ENCODE measurements around the gene SPRR2E.
"Not testable (repeated sequence)": the region's sequence is repeated elsewhere in the genome, so short reads cannot be mapped to it uniquely, and the experiment has no call there.

SPRR2E gene

DNA sequence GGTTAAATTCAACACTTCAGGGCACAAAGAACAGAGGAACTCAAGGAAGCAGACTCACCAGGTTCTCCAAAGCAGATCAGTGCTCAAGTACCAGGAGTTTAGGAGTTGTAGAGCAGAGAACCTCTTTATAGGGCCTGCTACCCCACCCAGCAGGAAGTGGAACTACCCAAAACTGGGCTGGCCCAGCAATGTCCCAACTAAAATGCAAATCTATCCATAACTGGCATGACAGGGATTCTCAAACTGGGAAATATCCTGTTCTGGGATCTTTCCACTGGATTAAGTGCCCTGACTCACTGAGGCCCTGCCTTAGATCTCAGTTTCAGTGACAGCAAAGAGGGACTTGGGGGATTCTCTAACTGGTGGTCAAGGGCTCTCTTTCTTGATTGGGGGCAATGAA is at the start of gene SPRR2E:
Gene SPRR2E (minus strand): TSS at position 101 of the 400 bp plus-strand sequence. CDS start 775 bp downstream, outside the sequence.
- H3K36me3 ChIP-seq, result no peaks in the 10 kb centered on the region
- no peaks in the 10 kb centered on the region for H3K9me3 ChIP-seq (ENCODE audit: severe bottlenecking)
- no peaks in the 10 kb centered on the region for H3K27me3 ChIP-seq (ENCODE audit: insufficient read depth, low read depth, severe bottlenecking)
- TF ChIP-seq, protein P1, sequence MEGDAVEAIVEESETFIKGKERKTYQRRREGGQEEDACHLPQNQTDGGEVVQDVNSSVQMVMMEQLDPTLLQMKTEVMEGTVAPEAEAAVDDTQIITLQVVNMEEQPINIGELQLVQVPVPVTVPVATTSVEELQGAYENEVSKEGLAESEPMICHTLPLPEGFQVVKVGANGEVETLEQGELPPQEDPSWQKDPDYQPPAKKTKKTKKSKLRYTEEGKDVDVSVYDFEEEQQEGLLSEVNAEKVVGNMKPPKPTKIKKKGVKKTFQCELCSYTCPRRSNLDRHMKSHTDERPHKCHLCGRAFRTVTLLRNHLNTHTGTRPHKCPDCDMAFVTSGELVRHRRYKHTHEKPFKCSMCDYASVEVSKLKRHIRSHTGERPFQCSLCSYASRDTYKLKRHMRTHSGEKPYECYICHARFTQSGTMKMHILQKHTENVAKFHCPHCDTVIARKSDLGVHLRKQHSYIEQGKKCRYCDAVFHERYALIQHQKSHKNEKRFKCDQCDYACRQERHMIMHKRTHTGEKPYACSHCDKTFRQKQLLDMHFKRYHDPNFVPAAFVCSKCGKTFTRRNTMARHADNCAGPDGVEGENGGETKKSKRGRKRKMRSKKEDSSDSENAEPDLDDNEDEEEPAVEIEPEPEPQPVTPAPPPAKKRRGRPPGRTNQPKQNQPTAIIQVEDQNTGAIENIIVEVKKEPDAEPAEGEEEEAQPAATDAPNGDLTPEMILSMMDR (IDR thresholded peaks at IDR 0.05; ENCODE audit: low read depth, low read length), result no peak
- no peak within 1 kb of the TSS for H3K4me3 ChIP-seq (ENCODE audit: low read depth, low read length)
- no peak for DNase-seq
- no peak within 1 kb of the TSS for H3K27ac ChIP-seq

DNA sequence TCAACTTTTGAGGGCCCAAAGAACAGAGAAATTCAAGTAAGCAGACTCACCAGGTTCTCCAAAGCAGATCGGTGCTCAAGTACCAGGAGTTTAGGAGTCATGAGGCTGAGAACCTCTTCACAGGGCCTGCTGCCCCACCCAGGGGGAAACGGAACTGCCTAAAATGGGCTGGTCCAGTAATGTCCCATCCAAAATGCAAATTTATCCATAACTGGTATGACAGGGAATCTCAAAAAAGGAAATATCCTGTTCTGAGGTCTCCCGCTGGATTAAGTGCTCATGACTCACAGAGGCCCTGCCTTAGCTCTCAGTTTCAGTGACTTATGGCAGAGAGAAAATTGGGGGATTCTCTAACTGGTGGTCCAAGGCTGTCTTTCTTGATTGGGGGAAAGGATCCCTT is 47.1 kb upstream of the SPRR2E start:
- Histone ChIP-seq H3K27me3 (ENCODE audit: insufficient read depth, low read depth, severe bottlenecking) (no peaks in the 10 kb centered on the region), H3K9me3 (ENCODE audit: severe bottlenecking) (no peaks in the 10 kb centered on the region)
- TF ChIP-seq, protein P1 (IDR thresholded peaks at IDR 0.05; ENCODE audit: low read depth, low read length), result no peak

GRCh38 chr1:153140484-153140883 is 46.2 kb upstream of the SPRR2E start:
- H3K27ac ChIP-seq, result no peak overlapping the region
- no peak overlapping the region for H3K4me3 ChIP-seq (ENCODE audit: low read depth, low read length)
- no peak for DNase-seq
- no peaks in the 10 kb centered on the region for H3K27me3 ChIP-seq (ENCODE audit: insufficient read depth, low read depth, severe bottlenecking)
- no peaks in the 10 kb centered on the region for H3K9me3 ChIP-seq (ENCODE audit: severe bottlenecking)
- TF ChIP-seq, protein P1 (IDR thresholded peaks at IDR 0.05; ENCODE audit: low read depth, low read length), result no peak
- no peaks in the 10 kb centered on the region for H3K36me3 ChIP-seq

More for the DNA sequence above, 47.1 kb upstream of the SPRR2E start:
- Histone ChIP-seq H3K36me3 (no peaks in the 10 kb centered on the region), H3K27ac (no peak overlapping the region), H3K4me3 (ENCODE audit: low read depth, low read length) (no peak overlapping the region)
- DNase-seq, result no peak

DNA sequence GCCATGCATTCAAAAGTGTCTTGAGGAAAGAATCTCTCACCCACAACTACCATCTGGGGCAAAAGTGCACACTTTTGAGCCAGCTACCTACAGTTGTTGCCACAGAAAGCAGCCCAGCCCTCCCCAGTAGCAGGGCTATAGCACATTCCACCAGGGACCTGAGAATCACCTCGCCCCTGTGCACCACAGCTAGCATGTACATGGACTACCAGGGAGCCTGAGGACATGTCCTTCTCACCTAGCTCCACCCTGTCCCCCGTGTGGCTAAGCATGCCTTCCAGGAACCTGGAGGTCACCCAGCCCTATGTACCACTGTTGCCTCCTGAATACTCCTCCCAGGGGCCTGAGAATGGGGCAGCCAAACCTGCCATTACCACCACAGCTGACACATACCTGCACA is 39.4 kb upstream of the SPRR2E start:
- Histone ChIP-seq H3K36me3 (no peaks in the 10 kb centered on the region), H3K4me3 (ENCODE audit: low read depth, low read length) (no peak overlapping the region), H3K27ac (no peak overlapping the region), H3K9me3 (ENCODE audit: severe bottlenecking) (no peaks in the 10 kb centered on the region), H3K27me3 (ENCODE audit: insufficient read depth, low read depth, severe bottlenecking) (no peaks in the 10 kb centered on the region)
- DNase-seq, result no peak
- TF ChIP-seq, protein P1 (IDR thresholded peaks at IDR 0.05; ENCODE audit: low read depth, low read length), result no peak

DNA sequence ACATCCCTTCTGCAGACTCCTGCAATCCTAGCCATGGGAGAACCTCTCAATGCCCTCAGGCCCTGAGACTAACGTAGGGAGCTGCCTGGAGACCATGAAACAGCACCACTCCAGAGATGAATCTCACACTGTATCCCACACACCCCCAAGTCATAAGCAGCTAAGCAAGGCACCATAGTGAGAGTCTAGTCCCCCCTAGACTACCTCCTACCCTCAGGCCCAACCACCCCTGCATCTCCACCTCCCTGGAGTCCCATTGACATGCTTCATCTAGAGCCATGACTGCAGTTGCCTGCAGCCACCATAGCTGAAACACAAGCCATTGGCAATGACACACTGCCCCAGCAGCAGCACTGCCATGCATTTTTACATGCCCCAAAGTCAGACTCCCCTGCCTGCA is 38.9 kb upstream of the SPRR2E start:
- H3K9me3 ChIP-seq (ENCODE audit: severe bottlenecking), result no peaks in the 10 kb centered on the region
- H3K27me3 ChIP-seq (ENCODE audit: insufficient read depth, low read depth, severe bottlenecking), result no peaks in the 10 kb centered on the region
- DNase-seq, result no peak
- H3K27ac ChIP-seq, result no peak overlapping the region
- H3K4me3 ChIP-seq (ENCODE audit: low read depth, low read length), result no peak overlapping the region
- no peaks in the 10 kb centered on the region for H3K36me3 ChIP-seq
- TF ChIP-seq, protein P1 (IDR thresholded peaks at IDR 0.05; ENCODE audit: low read depth, low read length), result no peak

DNA sequence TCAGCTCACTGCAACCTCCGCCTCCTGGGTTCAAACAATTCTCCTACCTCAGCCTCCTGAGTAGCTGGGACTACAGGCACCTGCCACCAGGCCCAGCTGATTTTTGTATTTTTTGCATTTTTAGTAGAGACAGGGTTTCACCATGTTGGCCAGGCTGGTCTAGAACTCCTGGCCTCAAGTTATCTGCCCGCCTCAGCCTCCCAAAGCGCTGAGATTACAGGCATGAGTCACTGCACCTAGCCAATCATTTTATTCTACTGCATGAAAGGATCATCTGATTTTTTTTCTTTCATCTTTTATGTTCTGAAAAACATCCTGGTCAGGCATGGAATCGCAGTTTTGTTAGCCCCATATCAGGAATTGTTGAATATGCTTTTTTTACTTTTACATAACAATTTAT is 34.4 kb upstream of the SPRR2E start:
- DNase-seq; H3K27ac ChIP-seq; H3K4me3 ChIP-seq (ENCODE audit: low read depth, low read length); H3K27me3 ChIP-seq (ENCODE audit: insufficient read depth, low read depth, severe bottlenecking); H3K36me3 ChIP-seq: not testable (repeated sequence)
- peaks cover 25% of the 10 kb centered on the region for H3K9me3 ChIP-seq (ENCODE audit: severe bottlenecking)
